MM.1S (cell line): ENCODE measurements around the gene MIGA2.

Experiments used
- CTCF ChIP-seq: fragments of 300-600 bp; sonication (generic); IDR thresholded peaks from 2 replicates; pipeline ENCODE4 v1.5.1; 2016; ENCODE audit warnings: antibody characterized with exemption, low read length, mixed read lengths
- EZH2 ChIP-seq: fragments of 300-600 bp; sonication (generic); optimal IDR thresholded peaks from 2 replicates; pipeline ENCODE3; 2017; ENCODE audit warnings: low read depth, mild to moderate bottlenecking, antibody characterized with exemption, low read length, mixed read lengths

- TF ChIP-seq CTCF (no peak), EZH2 (no peak)
Measured at GRCh38 chr9:129109952-129110739, 73.7 kb downstream of the MIGA2 start.
